ENCODE measurements around the gene KRTAP5-9. TPM values are rescaled to one million over a fixed set of nuclear protein-coding genes. Genes with fewer than 3 reads are reported as not detected.

KRTAP5-9 gene
- total RNA-seq, 2 donors from 2014 or later, result not detected

Other genes starting within 250 kb of the KRTAP5-9 start
- 100 to 1,000 TPM in 1 of 2 donors, 10 to 100 TPM in 1; 75.8 to 104 TPM for gene DHCR7, start 100.0 kb upstream of the KRTAP5-9 start, total RNA-seq
- 100 to 1,000 TPM; 117 to 129 TPM for gene NADSYN1, start 95.2 kb upstream of the KRTAP5-9 start, total RNA-seq
- under 1 TPM in 1 of 2 donors, not detected in 1; 0.26 TPM for gene KRTAP5-7, start 21.2 kb upstream of the KRTAP5-9 start, total RNA-seq
- not detected for gene KRTAP5-8, start 10.4 kb upstream of the KRTAP5-9 start, total RNA-seq
- not detected for gene KRTAP5-10, start 17.1 kb downstream of the KRTAP5-9 start, total RNA-seq
- gene KRTAP5-11, start 34.5 kb downstream of the KRTAP5-9 start, total RNA-seq, result not detected

All from natural killer cell treated with Interleukin-12 subunit alpha and Interleukin-12 subunit beta and Interleukin-15 and Interleukin-18, amount 100 ng/mL, for 72 hours (primary cell).